ENCODE measurements around the gene ZDHHC17.

ZDHHC17 gene

DNA sequence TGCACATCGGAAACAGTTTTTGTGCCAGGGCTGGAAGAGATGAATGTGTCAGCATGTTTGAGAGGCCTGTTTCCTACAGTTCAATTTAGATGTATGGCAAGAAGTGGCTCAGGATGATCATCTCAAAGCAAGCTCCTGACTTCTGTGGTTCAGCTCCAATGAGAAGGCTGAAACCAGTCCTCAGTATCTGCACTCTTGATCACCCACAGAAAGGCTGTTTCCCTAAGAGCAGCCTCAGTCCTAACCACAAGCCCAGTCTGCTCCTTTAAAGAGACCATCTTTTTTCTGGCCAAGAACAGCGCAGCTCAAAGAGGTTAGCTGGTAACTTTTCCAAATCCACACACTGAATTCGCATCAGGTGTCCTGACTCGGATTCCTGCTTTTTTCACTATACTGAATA is 95.7 kb downstream of the ZDHHC17 start:
- DNase-seq (ENCODE audit: low read depth in 2 of 2), result no peak
- H3K4me3 ChIP-seq (replicated peaks in 1 of 2; ENCODE audit: low read depth in 2 of 2, low read length in 2 of 2), result no peak overlapping the region
- TF ChIP-seq, protein P1, sequence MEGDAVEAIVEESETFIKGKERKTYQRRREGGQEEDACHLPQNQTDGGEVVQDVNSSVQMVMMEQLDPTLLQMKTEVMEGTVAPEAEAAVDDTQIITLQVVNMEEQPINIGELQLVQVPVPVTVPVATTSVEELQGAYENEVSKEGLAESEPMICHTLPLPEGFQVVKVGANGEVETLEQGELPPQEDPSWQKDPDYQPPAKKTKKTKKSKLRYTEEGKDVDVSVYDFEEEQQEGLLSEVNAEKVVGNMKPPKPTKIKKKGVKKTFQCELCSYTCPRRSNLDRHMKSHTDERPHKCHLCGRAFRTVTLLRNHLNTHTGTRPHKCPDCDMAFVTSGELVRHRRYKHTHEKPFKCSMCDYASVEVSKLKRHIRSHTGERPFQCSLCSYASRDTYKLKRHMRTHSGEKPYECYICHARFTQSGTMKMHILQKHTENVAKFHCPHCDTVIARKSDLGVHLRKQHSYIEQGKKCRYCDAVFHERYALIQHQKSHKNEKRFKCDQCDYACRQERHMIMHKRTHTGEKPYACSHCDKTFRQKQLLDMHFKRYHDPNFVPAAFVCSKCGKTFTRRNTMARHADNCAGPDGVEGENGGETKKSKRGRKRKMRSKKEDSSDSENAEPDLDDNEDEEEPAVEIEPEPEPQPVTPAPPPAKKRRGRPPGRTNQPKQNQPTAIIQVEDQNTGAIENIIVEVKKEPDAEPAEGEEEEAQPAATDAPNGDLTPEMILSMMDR (IDR thresholded peaks at IDR 0.05; ENCODE audit: low read depth, low read length), result no peak

DNA sequence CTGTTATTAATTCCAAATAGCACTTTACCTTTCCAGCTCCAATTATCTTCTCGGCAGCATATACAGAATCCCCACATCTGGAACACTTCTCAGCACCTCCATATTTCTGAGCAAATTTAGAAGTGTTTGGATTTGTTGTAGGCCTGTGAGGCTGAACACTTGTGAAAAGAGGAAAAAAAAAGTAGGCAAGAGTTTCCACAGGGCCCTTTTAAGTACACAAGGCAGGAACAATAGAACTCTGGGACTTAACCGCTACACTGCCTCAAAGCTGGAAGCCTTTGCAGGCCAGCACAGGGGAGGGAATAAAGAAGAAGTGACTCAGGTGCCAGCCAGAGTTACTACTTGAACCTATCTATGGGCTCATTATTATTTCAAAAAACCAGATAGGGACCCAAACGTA is 96.3 kb downstream of the ZDHHC17 start:
- TF ChIP-seq, protein P1 (IDR thresholded peaks at IDR 0.05; ENCODE audit: low read depth, low read length), result no peak
- no peak for DNase-seq (ENCODE audit: low read depth in 2 of 2)
- H3K4me3 ChIP-seq (replicated peaks in 1 of 2; ENCODE audit: low read depth in 2 of 2, low read length in 2 of 2), result no peak overlapping the region

DNA sequence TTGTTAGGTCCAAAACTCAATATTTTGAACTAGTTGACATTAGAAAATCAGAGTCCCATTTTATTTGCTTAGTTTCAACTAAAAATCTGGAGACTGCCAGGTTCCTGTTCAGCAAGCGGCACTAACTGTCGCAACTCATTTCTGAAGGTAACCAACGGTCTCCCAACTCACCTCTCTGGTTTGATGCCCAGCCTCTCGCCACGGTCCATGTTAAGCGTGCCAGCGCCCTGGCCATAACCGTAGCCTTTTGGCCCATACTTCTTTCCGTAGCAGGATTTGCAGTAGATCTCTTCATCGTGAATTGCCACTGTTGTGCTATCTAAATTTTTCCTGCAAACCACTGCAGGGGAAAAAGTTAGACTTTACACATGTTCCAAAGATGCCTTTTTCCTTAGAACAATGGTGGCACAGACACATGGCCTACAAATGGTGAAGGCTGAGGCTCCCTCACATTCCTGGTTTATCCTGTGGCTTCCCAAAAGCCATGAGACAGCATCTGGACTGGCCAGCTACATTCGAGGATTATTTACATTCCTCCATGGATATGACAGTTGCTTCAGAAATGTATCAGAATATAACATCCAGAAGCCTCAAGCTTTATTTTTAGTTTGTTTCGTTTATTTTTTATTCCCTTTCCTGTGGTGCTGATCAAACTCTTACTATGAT is 99.2 kb downstream of the ZDHHC17 start:
- no peak overlapping the region for H3K4me3 ChIP-seq (replicated peaks in 1 of 2; ENCODE audit: low read depth in 2 of 2, low read length in 2 of 2)
- peak; percentile 36 to 56 for DNase-seq (ENCODE audit: low read depth in 2 of 2)
- TF ChIP-seq, protein P1 (IDR thresholded peaks at IDR 0.05; ENCODE audit: low read depth, low read length), result no peak

DNA sequence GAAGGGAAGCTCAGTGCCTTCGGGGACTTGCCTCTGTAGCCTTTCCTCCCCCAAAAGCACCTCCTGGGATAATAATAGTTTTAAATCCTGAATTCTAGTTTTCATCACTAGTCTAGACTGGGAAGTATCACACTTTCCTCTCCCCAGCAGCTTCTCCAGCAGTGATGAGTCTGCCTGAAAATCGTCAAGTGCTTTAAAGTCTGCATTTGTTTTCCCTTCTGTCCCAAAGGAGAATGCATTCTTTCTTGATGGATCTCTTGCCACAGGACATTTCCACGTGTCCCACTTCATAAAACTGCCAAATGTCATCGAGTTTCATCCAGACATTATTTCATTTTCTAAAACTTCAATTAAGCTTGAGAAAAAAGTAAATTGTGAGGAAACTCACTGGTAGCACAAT is 99.9 kb downstream of the ZDHHC17 start:
- H3K4me3 ChIP-seq (replicated peaks in 1 of 2; ENCODE audit: low read depth in 2 of 2, low read length in 2 of 2), result no peak overlapping the region
- DNase-seq (ENCODE audit: low read depth in 2 of 2), result peak in 1 of 2 donors; percentile 36
- TF ChIP-seq, protein P1 (IDR thresholded peaks at IDR 0.05; ENCODE audit: low read depth, low read length), result no peak

DNA sequence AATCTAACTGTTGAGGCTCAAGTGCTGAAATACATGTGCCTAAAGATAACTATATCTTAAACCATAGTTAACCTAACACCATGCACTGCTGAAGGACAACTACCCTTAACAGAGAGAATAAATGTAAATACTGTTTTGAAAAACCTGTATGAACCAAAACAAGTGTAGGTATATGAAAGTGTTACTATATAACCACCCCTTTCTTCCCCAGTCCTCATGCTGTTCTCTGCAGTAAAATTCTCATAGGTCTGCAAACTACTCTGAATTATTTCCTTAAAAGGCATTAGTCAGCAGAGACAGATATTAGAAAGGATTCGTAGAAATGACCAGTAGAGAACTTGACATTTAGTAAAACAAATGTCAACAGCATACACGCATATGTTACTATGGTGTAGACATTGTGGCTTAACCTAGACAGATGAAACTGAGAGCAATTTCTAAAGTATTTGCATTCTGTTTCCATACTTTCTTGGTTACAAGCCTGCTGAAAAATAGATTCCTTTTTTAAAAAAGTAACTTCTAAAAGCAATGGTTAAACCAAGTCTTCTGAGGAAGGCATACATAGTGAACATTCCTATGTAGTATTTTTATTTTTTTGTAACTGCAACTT is 101.0 kb downstream of the ZDHHC17 start:
- TF ChIP-seq, protein P1 (IDR thresholded peaks at IDR 0.05; ENCODE audit: low read depth, low read length), result no peak
- no peak for DNase-seq (ENCODE audit: low read depth in 2 of 2)
- no peak overlapping the region for H3K4me3 ChIP-seq (replicated peaks in 1 of 2; ENCODE audit: low read depth in 2 of 2, low read length in 2 of 2)

DNA sequence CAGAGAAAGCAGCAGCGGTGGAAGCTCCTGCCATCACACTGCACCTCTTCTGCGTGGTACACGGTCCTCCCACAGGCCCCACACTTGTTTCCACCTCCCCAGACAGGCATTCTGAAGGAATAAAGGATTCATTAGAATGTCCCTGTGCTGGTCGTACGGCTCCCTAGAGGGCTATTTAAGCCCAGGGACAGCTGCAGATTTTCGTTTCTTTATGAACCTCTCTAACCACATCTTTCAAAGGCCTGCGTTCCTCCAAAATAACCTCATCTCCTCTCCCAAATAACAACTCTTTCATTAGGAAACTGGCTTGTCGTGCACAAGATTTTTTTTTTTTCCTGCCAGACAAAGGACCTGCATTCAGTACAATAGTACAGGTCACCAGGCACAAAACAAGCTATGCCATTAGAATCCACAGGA is 102.2 kb downstream of the ZDHHC17 start:
- no peak overlapping the region for H3K4me3 ChIP-seq (replicated peaks in 1 of 2; ENCODE audit: low read depth in 2 of 2, low read length in 2 of 2)
- TF ChIP-seq, protein P1 (IDR thresholded peaks at IDR 0.05; ENCODE audit: low read depth, low read length), result no peak
- DNase-seq (ENCODE audit: low read depth in 2 of 2), result no peak
